PC-9 (cell line): Measurements from ENCODE around the gene JAG1. TPM values are rescaled to one million over a fixed set of nuclear protein-coding genes. Genes with fewer than 3 reads are reported as not detected.

Source experiments
- BruUV-seq: library from RNA; stranded (reverse); fragments of 400-500 nt; replicated peaks from 2 replicates; lab custom pipeline; 2021; lab: Mats Ljungman, UMichigan
- CTCF ChIA-PET: fragments of 300-600 bp; sonication (Branson Sonifier 250); formaldehyde crosslinking; loops from one replicate; lab custom pipeline; 2022; ENCODE audit warnings: antibody characterized with exemption; lab: Charles Lee
- POLR2A ChIA-PET: fragments of 300-600 bp; sonication (Branson Sonifier 250); formaldehyde crosslinking; loops from one replicate; lab custom pipeline; 2022; ENCODE audit warnings: antibody characterized with exemption; ENCODE audit not compliant: unreplicated experiment; lab: Charles Lee
- DNase-seq, 2 experiments: peaks; one replicate each; pipeline versions ENCODE4 v3.0.0 to v3.0.0-alpha.2; 2015 to 2022; ENCODE audit warnings: mixed read lengths in 1 of 2
- H2AFZ ChIP-seq: fragments of 200-600 bp; sonication (generic); 2 replicates; pipeline ENCODE4 v1.8.1; 2017; ENCODE audit warnings: antibody characterized with exemption
- H3F3A ChIP-seq: fragments of 200-600 bp; sonication (generic); 2 replicates; pipeline ENCODE4 v1.8.1; 2017; ENCODE audit warnings: antibody characterized with exemption, mild to moderate bottlenecking, low read depth; ENCODE audit not compliant: insufficient read depth
- H3K27ac ChIP-seq: fragments of 200-600 bp; sonication (generic); 2 replicates; pipeline ENCODE4 v1.6.1; 2016; ENCODE audit warnings: mixed run types
- H3K27me3 ChIP-seq: fragments of 200-600 bp; sonication (generic); 2 replicates; pipeline ENCODE4 v1.6.1; 2016; ENCODE audit warnings: low read depth, mixed run types; ENCODE audit not compliant: insufficient read depth
- H3K36me3 ChIP-seq: fragments of 200-600 bp; sonication (generic); 2 replicates; pipeline ENCODE4 v1.6.1; 2016; ENCODE audit warnings: low read depth, mixed run types
- H3K4me1 ChIP-seq: fragments of 200-600 bp; sonication (generic); replicated peaks from 2 replicates; pipeline ENCODE4 v1.6.1; 2016; ENCODE audit warnings: mixed run types; ENCODE audit not compliant: insufficient read depth
- H3K4me2 ChIP-seq: fragments of 200-600 bp; sonication (generic); 2 replicates; pipeline ENCODE4 v1.6.1; 2017; ENCODE audit warnings: mixed run types
- H3K4me3 ChIP-seq: fragments of 200-600 bp; sonication (generic); 2 replicates; pipeline ENCODE4 v1.6.1; 2016; ENCODE audit warnings: mixed run types
- H3K79me2 ChIP-seq: fragments of 200-600 bp; sonication (generic); 2 replicates; pipeline ENCODE4 v1.6.1; 2017; ENCODE audit warnings: low read depth, mixed run types
- H3K9me2 ChIP-seq: fragments of 200-600 bp; sonication (generic); 2 replicates; pipeline ENCODE4 v1.8.1; 2017; ENCODE audit warnings: mild to moderate bottlenecking; ENCODE audit not compliant: insufficient read depth
- H3K9me3 ChIP-seq: fragments of 200-600 bp; sonication (generic); 2 replicates; pipeline ENCODE4 v1.8.1; 2016; ENCODE audit warnings: low read depth; ENCODE audit not compliant: insufficient read depth
- H4K20me1 ChIP-seq: fragments of 200-600 bp; sonication (generic); 2 replicates; pipeline ENCODE4 v1.8.1; 2017; ENCODE audit not compliant: insufficient read depth
- EZH2 ChIP-seq: fragments of 200-600 bp; sonication (generic); IDR thresholded peaks from 2 replicates; pipeline ENCODE4 v1.8.0; 2017; ENCODE audit warnings: antibody characterized with exemption, low read depth
- intact Hi-C: fragments of 100-400 bp; cut with micrococcal nuclease; formaldehyde crosslinking; loops from one replicate; pipeline ENCODE4 v1.10.0; 2022; ENCODE audit not compliant: unreplicated experiment
- total RNA-seq: library from RNA; stranded (reverse); gene quantifications from 2 replicates; pipeline ENCODE4 v1.2.3, GENCODE V29; 2021
- TF ChIP-seq, protein P1 (sequence below): fragments of 200-600 bp; sonication (generic); conservative IDR thresholded peaks from 2 replicates; pipeline ENCODE4 v1.6.1; 2017; ENCODE audit warnings: mixed run types, antibody characterized with exemption, mild to moderate bottlenecking, moderate library complexity

The JAG1 gene
- total RNA-seq, 1 experiment from 2014 or later, result 42.9 TPM

GRCh38 chr20:10662151-10662550, 11.6 kb downstream of the JAG1 start:
- DNase-seq, result no peak
- Histone ChIP-seq H3K27me3 (no peaks in the 10 kb centered on the region), H3K4me1 (no peaks in the 10 kb centered on the region), H3F3A (no peaks in the 10 kb centered on the region; the same call in 1 of the 2 replicates), H3K9me3 (no peaks in the 10 kb centered on the region), H2AFZ (no peak overlapping the region), H3K9me2 (no peaks in the 10 kb centered on the region), H3K4me2 (no peak overlapping the region), H3K27ac (no peak overlapping the region), H3K4me3 (no peak overlapping the region), H3K79me2 (peaks cover 25% of the 10 kb centered on the region), H3K36me3 (peaks cover 21% of the 10 kb centered on the region; the same call in 1 of the 2 replicates), H4K20me1 (peaks cover 9% of the 10 kb centered on the region)
- no TSS peak for BruUV-seq
- intact Hi-C loops, result no loop called here
- ChIA-PET POLR2A (interaction anchor here (0.6 kb wide), 1 partner anchor 202 kb away, joined by 3 read pairs; no protein-coding TSS in a partner anchor), CTCF (no interaction called here)
- TF ChIP-seq, protein P1, sequence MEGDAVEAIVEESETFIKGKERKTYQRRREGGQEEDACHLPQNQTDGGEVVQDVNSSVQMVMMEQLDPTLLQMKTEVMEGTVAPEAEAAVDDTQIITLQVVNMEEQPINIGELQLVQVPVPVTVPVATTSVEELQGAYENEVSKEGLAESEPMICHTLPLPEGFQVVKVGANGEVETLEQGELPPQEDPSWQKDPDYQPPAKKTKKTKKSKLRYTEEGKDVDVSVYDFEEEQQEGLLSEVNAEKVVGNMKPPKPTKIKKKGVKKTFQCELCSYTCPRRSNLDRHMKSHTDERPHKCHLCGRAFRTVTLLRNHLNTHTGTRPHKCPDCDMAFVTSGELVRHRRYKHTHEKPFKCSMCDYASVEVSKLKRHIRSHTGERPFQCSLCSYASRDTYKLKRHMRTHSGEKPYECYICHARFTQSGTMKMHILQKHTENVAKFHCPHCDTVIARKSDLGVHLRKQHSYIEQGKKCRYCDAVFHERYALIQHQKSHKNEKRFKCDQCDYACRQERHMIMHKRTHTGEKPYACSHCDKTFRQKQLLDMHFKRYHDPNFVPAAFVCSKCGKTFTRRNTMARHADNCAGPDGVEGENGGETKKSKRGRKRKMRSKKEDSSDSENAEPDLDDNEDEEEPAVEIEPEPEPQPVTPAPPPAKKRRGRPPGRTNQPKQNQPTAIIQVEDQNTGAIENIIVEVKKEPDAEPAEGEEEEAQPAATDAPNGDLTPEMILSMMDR, result no peak
- no peak for TF ChIP-seq EZH2

GRCh38 chr20:10661261-10661660, 12.5 kb downstream of the JAG1 start:
- no peak for DNase-seq
- Histone ChIP-seq H3K36me3 (peaks cover 18% of the 10 kb centered on the region), H3K27me3 (no peaks in the 10 kb centered on the region), H3K4me3 (no peak overlapping the region), H3K9me2 (no peaks in the 10 kb centered on the region), H3K79me2 (peaks cover 16% of the 10 kb centered on the region), H3K4me2 (no peak overlapping the region), H3K27ac (no peak overlapping the region), H3K4me1 (no peaks in the 10 kb centered on the region), H4K20me1 (peaks cover 8% of the 10 kb centered on the region; the same call in 1 of the 2 replicates), H2AFZ (no peak overlapping the region), H3F3A (no peaks in the 10 kb centered on the region; the same call in 1 of the 2 replicates), H3K9me3 (no peaks in the 10 kb centered on the region)
- TF ChIP-seq, protein P1, result no peak
- no peak for TF ChIP-seq EZH2
- CTCF ChIA-PET, result no interaction called here
- intact Hi-C loops, result no loop called here
- POLR2A ChIA-PET, result interaction anchor here (0.7 kb wide), 1 partner anchor 14 kb away, joined by 6 read pairs; no protein-coding TSS in a partner anchor
- BruUV-seq, result no TSS peak

DNA sequence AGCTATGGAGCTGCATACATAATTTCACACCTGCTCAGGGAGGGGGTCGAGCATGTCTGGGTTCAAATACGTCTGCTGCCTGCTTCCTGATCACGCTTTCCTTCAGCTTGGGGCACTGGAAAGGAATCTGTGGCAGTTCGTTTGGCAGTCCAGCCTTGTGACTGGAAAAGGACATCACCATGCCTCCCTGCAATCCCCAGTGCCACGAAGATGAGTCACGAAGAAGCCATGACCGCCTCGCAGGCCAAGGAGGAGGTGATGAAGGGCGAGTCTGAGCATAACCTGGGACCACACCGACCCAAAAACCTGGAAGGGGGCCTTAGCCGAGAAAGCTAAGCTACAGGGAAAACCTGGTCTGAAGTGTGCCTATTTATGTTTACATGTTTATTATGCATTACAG, 13.1 kb downstream of the JAG1 start:
- ChIA-PET POLR2A (no interaction called here), CTCF (no interaction called here)
- H3K4me1 ChIP-seq, result no peaks in the 10 kb centered on the region
- H4K20me1 ChIP-seq, result peaks cover 10% of the 10 kb centered on the region; the same call in 1 of the 2 replicates
- no peak for DNase-seq
- H3K4me3 ChIP-seq, result no peak overlapping the region
- no peak overlapping the region for H2AFZ ChIP-seq
- peaks cover 10% of the 10 kb centered on the region for H3K79me2 ChIP-seq
- intact Hi-C loops, result no loop called here
- H3K27me3 ChIP-seq, result no peaks in the 10 kb centered on the region
- no peaks in the 10 kb centered on the region for H3F3A ChIP-seq
- no peaks in the 10 kb centered on the region for H3K9me2 ChIP-seq
- H3K27ac ChIP-seq, result no peak overlapping the region
- TF ChIP-seq, protein P1, result no peak
- no peak for TF ChIP-seq EZH2
- no TSS peak for BruUV-seq
- H3K4me2 ChIP-seq, result no peak overlapping the region
- peaks cover 20% of the 10 kb centered on the region for H3K36me3 ChIP-seq
- H3K9me3 ChIP-seq, result no peaks in the 10 kb centered on the region
